HEK293 (cell line): ENCODE data around the gene ZNF587.
A peak's percentile ranks its signal among the peaks of the same experiment; 100 is the strongest.
"Not testable (repeated sequence)": the region's sequence is repeated elsewhere in the genome, so short reads cannot be mapped to it uniquely, and the experiment has no call there.

Experiments
- CTCF ChIA-PET: fragments of 350-600 bp; formaldehyde crosslinking; extraction: SDS; loops from one replicate; lab custom pipeline; 2021; ENCODE audit warnings: antibody characterized with exemption; lab: Yijun Ruan, JAX
- POLR2A ChIA-PET: fragments of 300-600 bp; formaldehyde crosslinking; extraction: SDS; loops from one replicate; lab custom pipeline; 2020; ENCODE audit warnings: antibody characterized with exemption, inconsistent platforms; lab: Yijun Ruan, JAX
- H3K27ac ChIP-seq: fragments of 200-500 bp; sonication (Bioruptor generic); 2 replicates; pipeline ENCODE4 v1.5.1; 2014; ENCODE audit warnings: low read depth, low read length, control low read depth, inconsistent platforms; ENCODE audit errors: extremely low read depth
- H3K36me3 ChIP-seq, 2 experiments: fragments of 200-500 bp in 1 of 2; sonication (Bioruptor generic) in 1 of 2; 1 replicate in 1 of 2; 2 replicates in 1 of 2; pipeline ENCODE4 v1.5.1; 2014 to 2017; ENCODE audit warnings: inconsistent platforms in 2 of 2, low read length in 2 of 2; ENCODE audit not compliant: control insufficient read depth in 2 of 2, insufficient read depth in 1 of 2
- H3K4me1 ChIP-seq: fragments of 200-500 bp; sonication (Bioruptor generic); 2 replicates; pipeline ENCODE4 v1.5.1; 2014; ENCODE audit warnings: mild to moderate bottlenecking, low read length, inconsistent platforms; ENCODE audit not compliant: control insufficient read depth, insufficient read depth
- H3K4me3 ChIP-seq: 2 replicates; pipeline ENCODE4 v1.5.1; 2011; ENCODE audit warnings: low read depth, mild to moderate bottlenecking, control low read depth, low read length, moderate library complexity
- H3K9me3 ChIP-seq: fragments of 200-500 bp; sonication (Bioruptor generic); 2 replicates; pipeline ENCODE4 v1.5.1; 2014; ENCODE audit warnings: low read depth, low read length, inconsistent platforms; ENCODE audit not compliant: control insufficient read depth, insufficient read depth
- HOXC10 ChIP-seq: sonication (generic); formaldehyde crosslinking; IDR thresholded peaks from 2 replicates; pipeline ENCODE4 v1.8.1; 2023; ENCODE audit warnings: mild to moderate bottlenecking, missing genetic modification reagents
- HOXD13 ChIP-seq: sonication (generic); formaldehyde crosslinking; IDR thresholded peaks from 2 replicates; pipeline ENCODE4 v1.8.0; 2022; ENCODE audit warnings: missing genetic modification reagents, borderline replicate concordance
- SP2 ChIP-seq: fragments of 450-650 bp; formaldehyde crosslinking; IDR thresholded peaks from 2 replicates; pipeline ENCODE4 v1.5.1; 2016; ENCODE audit warnings: missing biosample characterization, missing genetic modification characterization
- SP3 ChIP-seq: fragments of 450-650 bp; formaldehyde crosslinking; IDR thresholded peaks from 2 replicates; pipeline ENCODE4 v1.5.1; 2016; ENCODE audit warnings: missing biosample characterization, missing genetic modification characterization
- YY2 ChIP-seq: fragments of 450-650 bp; formaldehyde crosslinking; IDR thresholded peaks from 2 replicates; pipeline ENCODE4 v1.5.1; 2016; ENCODE audit warnings: missing biosample characterization, missing genetic modification characterization
- ZBTB17 ChIP-seq: fragments of 450-650 bp; formaldehyde crosslinking; IDR thresholded peaks from 2 replicates; pipeline ENCODE4 v1.5.1; 2016; ENCODE audit warnings: missing biosample characterization, missing genetic modification characterization
- ZBTB20 ChIP-seq: fragments of 450-650 bp; formaldehyde crosslinking; IDR thresholded peaks from 2 replicates; pipeline ENCODE4 v1.5.1; 2016; ENCODE audit warnings: missing biosample characterization, missing genetic modification characterization
- ZBTB21 ChIP-seq: fragments of 450-650 bp; formaldehyde crosslinking; IDR thresholded peaks from 2 replicates; pipeline ENCODE4 v1.5.1; 2017; ENCODE audit warnings: missing biosample characterization, missing genetic modification characterization
- ZBTB8A ChIP-seq: fragments of 450-650 bp; formaldehyde crosslinking; IDR thresholded peaks from 2 replicates; pipeline ENCODE4 v1.5.1; 2016; ENCODE audit warnings: missing biosample characterization, missing genetic modification characterization
- ZNF629 ChIP-seq: fragments of 450-650 bp; formaldehyde crosslinking; IDR thresholded peaks from 2 replicates; pipeline ENCODE4 v1.5.1; 2017; ENCODE audit warnings: missing biosample characterization, missing genetic modification characterization
- ZNF76 ChIP-seq: fragments of 450-650 bp; formaldehyde crosslinking; IDR thresholded peaks from 2 replicates; pipeline ENCODE4; 2016; ENCODE audit warnings: low read depth, missing biosample characterization, missing genetic modification characterization, borderline replicate concordance
- TF ChIP-seq, protein P1 (sequence below): fragments of 450-650 bp; formaldehyde crosslinking; conservative IDR thresholded peaks from 2 replicates; pipeline ENCODE4 v1.5.1; 2016; ENCODE audit warnings: low read depth, missing biosample characterization, missing genetic modification characterization
- TF ChIP-seq, protein P2 (sequence below): fragments of 450-650 bp; formaldehyde crosslinking; IDR thresholded peaks from 2 replicates; pipeline ENCODE4 v1.5.1; 2017; ENCODE audit warnings: missing biosample characterization, missing genetic modification characterization
- TF ChIP-seq, protein P3 (sequence below): fragments of 450-650 bp; formaldehyde crosslinking; IDR thresholded peaks from 2 replicates; pipeline ENCODE4 v1.5.1; 2016; ENCODE audit warnings: missing biosample characterization, missing genetic modification characterization
- TF ChIP-seq, protein P4 (sequence below): fragments of 450-650 bp; formaldehyde crosslinking; optimal IDR thresholded peaks from 2 replicates; pipeline ENCODE3; 2016; ENCODE audit warnings: missing biosample characterization, mild to moderate bottlenecking, missing genetic modification characterization
- TF ChIP-seq, protein P5 (sequence below): sonication (generic); formaldehyde crosslinking; IDR thresholded peaks from 2 replicates; pipeline ENCODE4 v1.8.1; 2022; ENCODE audit warnings: mild to moderate bottlenecking, moderate library complexity, missing genetic modification reagents
- TF ChIP-seq, protein P6 (sequence below): fragments of 450-650 bp; formaldehyde crosslinking; conservative IDR thresholded peaks from 2 replicates; pipeline ENCODE4 v1.5.1; 2016; ENCODE audit warnings: low read depth, missing biosample characterization, missing genetic modification characterization
- TF ChIP-seq, protein P7 (sequence below): fragments of 450-650 bp; formaldehyde crosslinking; IDR thresholded peaks from 2 replicates; pipeline ENCODE4 v1.5.1; 2016; ENCODE audit warnings: missing biosample characterization, missing genetic modification characterization

ZNF587 gene

DNA sequence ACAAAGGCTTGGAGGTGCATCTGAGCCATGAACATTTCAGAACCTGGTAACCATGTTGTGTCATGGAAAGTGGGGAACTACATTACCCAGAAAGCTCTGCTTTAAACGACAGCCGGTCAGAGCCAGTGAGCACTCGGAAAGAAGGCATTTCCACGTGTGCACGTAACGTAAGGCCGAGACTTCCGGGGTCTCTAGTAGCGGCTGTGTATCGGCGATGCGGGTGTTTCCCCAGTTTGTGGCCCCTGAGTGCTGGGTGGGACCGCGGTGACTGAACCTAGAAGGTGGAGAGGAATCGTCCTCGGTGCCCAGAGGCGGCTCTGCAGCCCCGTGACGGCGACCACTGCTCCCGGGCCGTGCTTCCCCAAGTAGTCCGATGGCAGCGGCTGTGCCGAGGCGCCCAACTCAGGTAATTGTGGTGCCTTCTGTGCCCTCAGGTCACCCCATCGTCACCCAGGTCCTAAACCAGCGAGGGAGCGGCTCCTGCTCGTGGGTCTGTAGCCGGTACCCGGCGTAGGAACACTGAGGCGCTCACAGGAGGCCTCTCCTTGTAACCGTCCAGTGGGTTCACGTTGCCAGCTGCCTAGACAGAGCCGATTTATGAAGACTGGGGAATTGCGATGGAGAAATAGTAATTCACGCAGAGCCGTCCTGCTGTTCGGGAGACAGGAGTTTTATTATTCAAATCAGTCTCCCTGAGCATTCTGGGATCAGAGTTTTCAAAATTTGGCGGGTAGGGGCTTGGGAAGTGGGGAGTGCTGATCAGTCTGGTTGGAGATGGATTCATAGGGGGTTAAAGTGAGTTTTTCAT lies at the start of gene ZNF587:
ZNF587 (plus strand) TSS at position 194 of the 808 bp plus-strand sequence; CDS start at position 374, 180 bp downstream.
- not testable (repeated sequence) for H3K4me1 ChIP-seq, H3K9me3 ChIP-seq
- Histone ChIP-seq H3K4me3 (peak within 1 kb of the TSS; percentile 86), H3K27ac (peak within 1 kb of the TSS; percentile 39; the same call in 1 of the 2 replicates), H3K36me3 (peaks cover 32 to 36% of the 10 kb centered on the region in 2 experiments)
- POLR2A ChIA-PET, result interaction anchor here (0.6 to 1.0 kb wide), 5 partner anchors 13 to 67 kb away, joined by 3 to 8 read pairs (median 4); partner anchors contain the start of genes ZNF417 and ZNF552
- CTCF ChIA-PET, result interaction anchor here (0.6 kb wide), 1 partner anchor 31 kb away, joined by 3 read pairs; no protein-coding TSS in a partner anchor
- TF ChIP-seq SP2 (tag by site-specific recombination), result peak; percentile 74
- peak; percentile 20; the same call in 1 of the 2 replicates for TF ChIP-seq ZNF629
- 0 out of 2 replicates have a peak, but pooled peaks have one; percentile 32 for TF ChIP-seq YY2 (tag by site-specific recombination)
- peak; percentile 65; the same call in 1 of the 2 replicates for TF ChIP-seq ZBTB20
- TF ChIP-seq, protein P1, sequence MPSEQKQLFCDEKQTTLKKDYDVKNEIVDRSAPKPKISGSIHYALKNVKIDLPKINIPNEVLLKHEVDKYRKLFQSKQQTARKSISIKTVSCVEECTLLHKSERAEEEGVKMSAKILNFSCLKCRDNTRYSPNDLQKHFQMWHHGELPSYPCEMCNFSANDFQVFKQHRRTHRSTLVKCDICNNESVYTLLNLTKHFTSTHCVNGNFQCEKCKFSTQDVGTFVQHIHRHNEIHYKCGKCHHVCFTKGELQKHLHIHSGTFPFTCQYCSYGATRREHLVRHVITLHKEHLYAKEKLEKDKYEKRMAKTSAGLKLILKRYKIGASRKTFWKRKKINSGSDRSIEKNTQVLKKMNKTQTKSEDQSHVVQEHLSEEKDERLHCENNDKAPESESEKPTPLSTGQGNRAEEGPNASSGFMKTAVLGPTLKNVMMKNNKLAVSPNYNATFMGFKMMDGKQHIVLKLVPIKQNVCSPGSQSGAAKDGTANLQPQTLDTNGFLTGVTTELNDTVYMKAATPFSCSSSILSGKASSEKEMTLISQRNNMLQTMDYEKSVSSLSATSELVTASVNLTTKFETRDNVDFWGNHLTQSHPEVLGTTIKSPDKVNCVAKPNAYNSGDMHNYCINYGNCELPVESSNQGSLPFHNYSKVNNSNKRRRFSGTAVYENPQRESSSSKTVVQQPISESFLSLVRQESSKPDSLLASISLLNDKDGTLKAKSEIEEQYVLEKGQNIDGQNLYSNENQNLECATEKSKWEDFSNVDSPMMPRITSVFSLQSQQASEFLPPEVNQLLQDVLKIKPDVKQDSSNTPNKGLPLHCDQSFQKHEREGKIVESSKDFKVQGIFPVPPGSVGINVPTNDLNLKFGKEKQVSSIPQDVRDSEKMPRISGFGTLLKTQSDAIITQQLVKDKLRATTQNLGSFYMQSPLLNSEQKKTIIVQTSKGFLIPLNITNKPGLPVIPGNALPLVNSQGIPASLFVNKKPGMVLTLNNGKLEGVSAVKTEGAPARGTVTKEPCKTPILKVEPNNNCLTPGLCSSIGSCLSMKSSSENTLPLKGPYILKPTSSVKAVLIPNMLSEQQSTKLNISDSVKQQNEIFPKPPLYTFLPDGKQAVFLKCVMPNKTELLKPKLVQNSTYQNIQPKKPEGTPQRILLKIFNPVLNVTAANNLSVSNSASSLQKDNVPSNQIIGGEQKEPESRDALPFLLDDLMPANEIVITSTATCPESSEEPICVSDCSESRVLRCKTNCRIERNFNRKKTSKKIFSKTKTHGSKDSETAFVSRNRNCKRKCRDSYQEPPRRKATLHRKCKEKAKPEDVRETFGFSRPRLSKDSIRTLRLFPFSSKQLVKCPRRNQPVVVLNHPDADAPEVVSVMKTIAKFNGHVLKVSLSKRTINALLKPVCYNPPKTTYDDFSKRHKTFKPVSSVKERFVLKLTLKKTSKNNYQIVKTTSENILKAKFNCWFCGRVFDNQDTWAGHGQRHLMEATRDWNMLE (tag by site-specific recombination), result peak; percentile 55; the same call in 1 of the 2 replicates
- TF ChIP-seq ZBTB8A (tag by site-specific recombination), result 0 out of 2 replicates have a peak, but pooled peaks have one; percentile 27
- TF ChIP-seq SP3, result peak; percentile 57
- TF ChIP-seq, protein P2, sequence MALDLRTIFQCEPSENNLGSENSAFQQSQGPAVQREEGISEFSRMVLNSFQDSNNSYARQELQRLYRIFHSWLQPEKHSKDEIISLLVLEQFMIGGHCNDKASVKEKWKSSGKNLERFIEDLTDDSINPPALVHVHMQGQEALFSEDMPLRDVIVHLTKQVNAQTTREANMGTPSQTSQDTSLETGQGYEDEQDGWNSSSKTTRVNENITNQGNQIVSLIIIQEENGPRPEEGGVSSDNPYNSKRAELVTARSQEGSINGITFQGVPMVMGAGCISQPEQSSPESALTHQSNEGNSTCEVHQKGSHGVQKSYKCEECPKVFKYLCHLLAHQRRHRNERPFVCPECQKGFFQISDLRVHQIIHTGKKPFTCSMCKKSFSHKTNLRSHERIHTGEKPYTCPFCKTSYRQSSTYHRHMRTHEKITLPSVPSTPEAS, result peak; percentile 40
- TF ChIP-seq, protein P3, sequence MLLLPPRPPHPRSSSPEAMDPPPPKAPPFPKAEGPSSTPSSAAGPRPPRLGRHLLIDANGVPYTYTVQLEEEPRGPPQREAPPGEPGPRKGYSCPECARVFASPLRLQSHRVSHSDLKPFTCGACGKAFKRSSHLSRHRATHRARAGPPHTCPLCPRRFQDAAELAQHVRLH (tag by site-specific recombination), result 0 out of 2 replicates have a peak, but pooled peaks have one; percentile 23
- TF ChIP-seq ZNF76 (tag by site-specific recombination), result peak; percentile 88
- TF ChIP-seq, protein P4, sequence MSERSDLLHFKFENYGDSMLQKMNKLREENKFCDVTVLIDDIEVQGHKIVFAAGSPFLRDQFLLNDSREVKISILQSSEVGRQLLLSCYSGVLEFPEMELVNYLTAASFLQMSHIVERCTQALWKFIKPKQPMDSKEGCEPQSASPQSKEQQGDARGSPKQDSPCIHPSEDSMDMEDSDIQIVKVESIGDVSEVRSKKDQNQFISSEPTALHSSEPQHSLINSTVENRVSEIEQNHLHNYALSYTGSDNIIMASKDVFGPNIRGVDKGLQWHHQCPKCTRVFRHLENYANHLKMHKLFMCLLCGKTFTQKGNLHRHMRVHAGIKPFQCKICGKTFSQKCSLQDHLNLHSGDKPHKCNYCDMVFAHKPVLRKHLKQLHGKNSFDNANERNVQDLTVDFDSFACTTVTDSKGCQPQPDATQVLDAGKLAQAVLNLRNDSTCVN (tag by site-specific recombination), result peak; percentile 28
- TF ChIP-seq HOXD13 (CRISPR knock-in tag), result peak; percentile 57; the same call in 1 of the 2 replicates
- TF ChIP-seq ZBTB17 (tag by site-specific recombination), result peak; percentile 78
- peak; percentile 97; the same call in 1 of the 2 replicates for TF ChIP-seq HOXC10 (CRISPR knock-in tag)
- TF ChIP-seq, protein P5, sequence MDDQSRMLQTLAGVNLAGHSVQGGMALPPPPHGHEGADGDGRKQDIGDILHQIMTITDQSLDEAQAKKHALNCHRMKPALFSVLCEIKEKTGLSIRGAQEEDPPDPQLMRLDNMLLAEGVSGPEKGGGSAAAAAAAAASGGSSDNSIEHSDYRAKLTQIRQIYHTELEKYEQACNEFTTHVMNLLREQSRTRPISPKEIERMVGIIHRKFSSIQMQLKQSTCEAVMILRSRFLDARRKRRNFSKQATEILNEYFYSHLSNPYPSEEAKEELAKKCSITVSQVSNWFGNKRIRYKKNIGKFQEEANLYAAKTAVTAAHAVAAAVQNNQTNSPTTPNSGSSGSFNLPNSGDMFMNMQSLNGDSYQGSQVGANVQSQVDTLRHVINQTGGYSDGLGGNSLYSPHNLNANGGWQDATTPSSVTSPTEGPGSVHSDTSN, result peak; percentile 98
- TF ChIP-seq, protein P6, sequence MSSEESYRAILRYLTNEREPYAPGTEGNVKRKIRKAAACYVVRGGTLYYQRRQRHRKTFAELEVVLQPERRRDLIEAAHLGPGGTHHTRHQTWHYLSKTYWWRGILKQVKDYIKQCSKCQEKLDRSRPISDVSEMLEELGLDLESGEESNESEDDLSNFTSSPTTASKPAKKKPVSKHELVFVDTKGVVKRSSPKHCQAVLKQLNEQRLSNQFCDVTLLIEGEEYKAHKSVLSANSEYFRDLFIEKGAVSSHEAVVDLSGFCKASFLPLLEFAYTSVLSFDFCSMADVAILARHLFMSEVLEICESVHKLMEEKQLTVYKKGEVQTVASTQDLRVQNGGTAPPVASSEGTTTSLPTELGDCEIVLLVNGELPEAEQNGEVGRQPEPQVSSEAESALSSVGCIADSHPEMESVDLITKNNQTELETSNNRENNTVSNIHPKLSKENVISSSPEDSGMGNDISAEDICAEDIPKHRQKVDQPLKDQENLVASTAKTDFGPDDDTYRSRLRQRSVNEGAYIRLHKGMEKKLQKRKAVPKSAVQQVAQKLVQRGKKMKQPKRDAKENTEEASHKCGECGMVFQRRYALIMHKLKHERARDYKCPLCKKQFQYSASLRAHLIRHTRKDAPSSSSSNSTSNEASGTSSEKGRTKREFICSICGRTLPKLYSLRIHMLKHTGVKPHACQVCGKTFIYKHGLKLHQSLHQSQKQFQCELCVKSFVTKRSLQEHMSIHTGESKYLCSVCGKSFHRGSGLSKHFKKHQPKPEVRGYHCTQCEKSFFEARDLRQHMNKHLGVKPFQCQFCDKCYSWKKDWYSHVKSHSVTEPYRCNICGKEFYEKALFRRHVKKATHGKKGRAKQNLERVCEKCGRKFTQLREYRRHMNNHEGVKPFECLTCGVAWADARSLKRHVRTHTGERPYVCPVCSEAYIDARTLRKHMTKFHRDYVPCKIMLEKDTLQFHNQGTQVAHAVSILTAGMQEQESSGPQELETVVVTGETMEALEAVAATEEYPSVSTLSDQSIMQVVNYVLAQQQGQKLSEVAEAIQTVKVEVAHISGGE, result peak; percentile 85
- TF ChIP-seq ZBTB21 (tag by site-specific recombination), result 0 out of 2 replicates have a peak, but pooled peaks have one; percentile 12
- TF ChIP-seq, protein P7, sequence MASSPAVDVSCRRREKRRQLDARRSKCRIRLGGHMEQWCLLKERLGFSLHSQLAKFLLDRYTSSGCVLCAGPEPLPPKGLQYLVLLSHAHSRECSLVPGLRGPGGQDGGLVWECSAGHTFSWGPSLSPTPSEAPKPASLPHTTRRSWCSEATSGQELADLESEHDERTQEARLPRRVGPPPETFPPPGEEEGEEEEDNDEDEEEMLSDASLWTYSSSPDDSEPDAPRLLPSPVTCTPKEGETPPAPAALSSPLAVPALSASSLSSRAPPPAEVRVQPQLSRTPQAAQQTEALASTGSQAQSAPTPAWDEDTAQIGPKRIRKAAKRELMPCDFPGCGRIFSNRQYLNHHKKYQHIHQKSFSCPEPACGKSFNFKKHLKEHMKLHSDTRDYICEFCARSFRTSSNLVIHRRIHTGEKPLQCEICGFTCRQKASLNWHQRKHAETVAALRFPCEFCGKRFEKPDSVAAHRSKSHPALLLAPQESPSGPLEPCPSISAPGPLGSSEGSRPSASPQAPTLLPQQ (tag by site-specific recombination), result peak; percentile 28; the same call in 1 of the 2 replicates
- TF ChIP-seq, all 188 proteins: peak for 18; not testable (repeated sequence) for 170
